Lung (tissue), 12 donors: Measurements from ENCODE around the gene TPM2. TPM values are rescaled to one million over a fixed set of nuclear protein-coding genes. Genes with fewer than 3 reads are reported as not detected.

ENCODE experiments used
- ATAC-seq: fragments of 200-7000 bp; cut with Tn5 transposase; one replicate; pipeline ENCODE4 v1.9.1; 2020; ENCODE audit warnings: moderate number of reproducible peaks; ENCODE audit not compliant: insufficient read depth, low FRiP score
- DNase-seq, 3 donors: peaks; one replicate each; pipeline ENCODE4 v3.0.0-alpha.2; 2013 to 2017
- H3K27ac ChIP-seq, 2 donors: one replicate each; pipeline ENCODE4 v1.5.1; 2013; ENCODE audit warnings: mild to moderate bottlenecking in 2 of 2, moderate library complexity in 2 of 2, control low read depth in 1 of 2, inconsistent platforms in 1 of 2, low read depth in 1 of 2, low read length in 1 of 2
- H3K27me3 ChIP-seq, 3 donors: one replicate each; pipeline ENCODE4 v1.5.1; 2013; ENCODE audit warnings: low read length in 2 of 3; ENCODE audit not compliant: control insufficient read depth in 3 of 3, insufficient read depth in 3 of 3
- H3K36me3 ChIP-seq, 4 donors: one replicate each; pipeline ENCODE4 v1.5.1; 2013; ENCODE audit warnings: low read length in 4 of 4, mild to moderate bottlenecking in 1 of 4, moderate library complexity in 1 of 4; ENCODE audit not compliant: control insufficient read depth in 4 of 4, insufficient read depth in 4 of 4
- H3K4me1 ChIP-seq, 5 donors: one replicate each; pipeline ENCODE4 v1.5.1; 2013; ENCODE audit warnings: low read length in 5 of 5, mild to moderate bottlenecking in 2 of 5, moderate library complexity in 1 of 5; ENCODE audit not compliant: control insufficient read depth in 5 of 5, insufficient read depth in 5 of 5
- H3K4me3 ChIP-seq: one replicate; pipeline ENCODE4 v1.5.1; 2013; ENCODE audit warnings: mild to moderate bottlenecking, control low read depth, moderate library complexity
- H3K9ac ChIP-seq, 2 donors: one replicate each; pipeline ENCODE4 v1.5.1; 2013; ENCODE audit warnings: low read length in 2 of 2, control low read depth in 1 of 2; ENCODE audit not compliant: insufficient read depth in 1 of 2
- H3K9me3 ChIP-seq, 4 donors: one replicate each; pipeline ENCODE4 v1.5.1; 2013; ENCODE audit warnings: low read length in 3 of 4, mild to moderate bottlenecking in 1 of 4, moderate library complexity in 1 of 4; ENCODE audit not compliant: control insufficient read depth in 4 of 4, insufficient read depth in 3 of 4
- CTCF ChIP-seq: IDR thresholded peaks from 2 replicates; pipeline ENCODE4 v1.5.1; 2012; ENCODE audit warnings: mild to moderate bottlenecking; ENCODE audit errors: control extremely low read depth, extremely low read depth
- WGBS, 2 donors: extraction: QIAGEN DNeasy Blood & Tissue Kit; methylation state at CpG; one replicate each; pipeline ENCODE4 v1.1.7; 2013; 5-methylcytosine and 5-hydroxymethylcytosine counted together
- polyA plus RNA-seq, 2 donors: library from polyadenylated mRNA; stranded (reverse); fragments of 200-250 nt; gene quantifications; one replicate each; pipeline ENCODE4 v1.2.1, GENCODE V29; 2013
- total RNA-seq, 2 donors: library from RNA; depleted of rRNA in 1 of 2; stranded (reverse); fragments of >200 nt in 1 of 2; gene quantifications; one replicate each; pipeline ENCODE4 v1.2.1, GENCODE V29; 2014 to 2021
- donor health status: control.
- donor health status: control.
- donor health status: Bipolar disorder and iron deficiency.
- donor health status: healthy.
- donor health status: DM: yes; HTN: yes; CAD: no.

The TPM2 gene
- total and polyA plus RNA-seq, 4 donors: 96.0 to 494 (median 209) TPM

GRCh38 chr9:35714579-35715252 is 25.0 kb upstream of the TPM2 start:
- 97% methylated on average over 13 of the region's 13 CpGs for WGBS, 2 donors
- no peak for TF ChIP-seq CTCF
- Histone ChIP-seq H3K27me3 (no peaks in the 10 kb centered on the region), H3K9me3 (no peaks in the 10 kb centered on the region), H3K4me1 (no peaks in the 10 kb centered on the region), H3K9ac (no peak overlapping the region), H3K27ac (no peak overlapping the region), H3K4me3 (no peak overlapping the region), H3K36me3 (peaks cover 52 to 88% (median 75%) of the 10 kb centered on the region in 4 donors)
- ATAC-seq (no peak), DNase-seq (no peak)

DNA sequence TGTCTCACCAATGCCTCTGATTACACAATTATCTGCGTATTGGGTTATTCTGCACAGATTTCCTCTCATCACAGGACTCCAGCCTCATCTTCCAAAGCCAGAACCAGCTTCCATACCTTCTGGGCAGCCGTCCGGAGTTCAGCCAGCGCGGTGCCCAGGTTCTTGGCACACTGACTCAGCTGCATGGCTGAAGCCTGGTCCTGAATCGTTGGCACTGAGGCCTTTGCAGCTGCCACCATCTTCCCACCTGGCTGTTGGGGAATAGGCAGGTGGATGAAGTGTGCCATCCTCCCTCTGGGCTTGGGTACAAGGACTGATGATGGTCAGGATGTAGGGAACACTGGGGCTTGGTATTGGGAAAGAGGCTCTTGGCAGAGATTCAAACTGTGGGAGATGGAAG is 24.4 kb upstream of the TPM2 start:
- TF ChIP-seq CTCF: no peak
- Histone ChIP-seq H3K9ac (no peak overlapping the region), H3K9me3 (no peaks in the 10 kb centered on the region), H3K36me3 (peaks cover 47 to 82% (median 69%) of the 10 kb centered on the region in 4 donors), H3K27ac (no peak overlapping the region), H3K4me3 (no peak overlapping the region), H3K27me3 (no peaks in the 10 kb centered on the region), H3K4me1 (no peaks in the 10 kb centered on the region)
- ATAC-seq (no peak), DNase-seq (no peak)
- WGBS, 2 donors: 93 to 94% methylated on average over 6 of the region's 6 CpGs

GRCh38 chr9:35713578-35713977 is 23.9 kb upstream of the TPM2 start:
- peaks cover 42 to 77% (median 66%) of the 10 kb centered on the region in 4 donors for H3K36me3 ChIP-seq
- no peaks in the 10 kb centered on the region for H3K4me1 ChIP-seq
- no peaks in the 10 kb centered on the region for H3K27me3 ChIP-seq
- H3K27ac ChIP-seq: no peak overlapping the region
- no peak overlapping the region for H3K9ac ChIP-seq
- no peak overlapping the region for H3K4me3 ChIP-seq
- H3K9me3 ChIP-seq: no peaks in the 10 kb centered on the region
- TF ChIP-seq CTCF: no peak
- ATAC-seq (no peak), DNase-seq (no peak)
- 84 to 93% methylated on average over 3 of the region's 3 CpGs for WGBS, 2 donors
